ENCODE measurements around the gene HES5. TPM values are rescaled to one million over a fixed set of nuclear protein-coding genes. Genes with fewer than 3 reads are reported as not detected.

HES5 gene
- total and polyA plus RNA-seq, 2 of the 13 experiments (the other 11 are each of a cell fraction or from before 2014, with no cell fraction given), result not detected

- TF ChIP-seq RARG (CRISPR knock-in tag; IDR thresholded peaks at IDR 0.05; ENCODE audit: low read depth), result no peak
- no peak for TF ChIP-seq JARID2 (CRISPR knock-in tag; IDR thresholded peaks at IDR 0.05; ENCODE audit: insufficient replicate concordance)
- no peak for TF ChIP-seq ZNF496 (CRISPR knock-in tag; IDR thresholded peaks at IDR 0.05; ENCODE audit: insufficient replicate concordance)
- TF ChIP-seq ZBTB46 (CRISPR knock-in tag; IDR thresholded peaks at IDR 0.05; ENCODE audit: borderline replicate concordance), result 0 out of 2 replicates have a peak, but pooled peaks have one; percentile 69
- TF ChIP-seq HNRNPK (IDR thresholded peaks at IDR 0.05; ENCODE audit: low read depth, low read length, poor library complexity, severe bottlenecking), result no peak
- no peak for TF ChIP-seq NFIB (CRISPR knock-in tag; IDR thresholded peaks at IDR 0.05; ENCODE audit: borderline replicate concordance)
- TF ChIP-seq TOE1 (CRISPR knock-in tag; IDR thresholded peaks at IDR 0.05), result no peak
- TF ChIP-seq ZNF260 (CRISPR knock-in tag; IDR thresholded peaks at IDR 0.05; ENCODE audit: borderline replicate concordance, low read depth), result no peak
- peak; percentile 15; the same call in 1 of the 2 replicates for TF ChIP-seq HOXA3 (CRISPR knock-in tag; IDR thresholded peaks at IDR 0.05)
- no peak for TF ChIP-seq CREB1 (IDR thresholded peaks at IDR 0.05)
- no peak for TF ChIP-seq CREB1 (CRISPR knock-in tag; IDR thresholded peaks at IDR 0.05)
- no peak for TF ChIP-seq ZNF225 (CRISPR knock-in tag; IDR thresholded peaks at IDR 0.05)
- no peak for TF ChIP-seq TBP (CRISPR knock-in tag; IDR thresholded peaks at IDR 0.05)
- TF ChIP-seq ATF1 (CRISPR knock-in tag; IDR thresholded peaks at IDR 0.05), result no peak
- TF ChIP-seq PATZ1 (CRISPR knock-in tag; IDR thresholded peaks at IDR 0.05), result peak; percentile 54; the same call in 1 of the 2 replicates
- TF ChIP-seq ZBTB7A (CRISPR knock-in tag; IDR thresholded peaks at IDR 0.05), result peak; percentile 17; the same call in 1 of the 2 replicates
- TF ChIP-seq RARA (CRISPR knock-in tag; IDR thresholded peaks at IDR 0.05), result no peak; the same call in 1 of the 2 replicates
- TF ChIP-seq IRF1 (CRISPR knock-in tag; IDR thresholded peaks at IDR 0.05; ENCODE audit: low read depth), result peak; percentile 46; the same call in 1 of the 2 replicates
- TF ChIP-seq TFE3 (CRISPR knock-in tag; IDR thresholded peaks at IDR 0.05), result no peak
- TF ChIP-seq ZNF274 (CRISPR knock-in tag; IDR thresholded peaks at IDR 0.05), result 0 out of 2 replicates have a peak, but pooled peaks have one; percentile 57
- no peak for TF ChIP-seq KAT2B (IDR thresholded peaks at IDR 0.05; ENCODE audit: borderline replicate concordance, low read depth, low read length)
- 0 out of 2 replicates have a peak, but pooled peaks have one; percentile 16 for TF ChIP-seq ZGPAT (CRISPR knock-in tag; IDR thresholded peaks at IDR 0.05)
- no peak for TF ChIP-seq ZNF317 (CRISPR knock-in tag; IDR thresholded peaks at IDR 0.05)
- no peak for TF ChIP-seq ZNF616 (CRISPR knock-in tag; IDR thresholded peaks at IDR 0.05; ENCODE audit: low read depth)
Measured at GRCh38 chr1:2543543-2544092, 13.6 kb upstream of the HES5 start (continued).

Data from HepG2 (cell line).